GM18505 (cell line): ENCODE data around the gene SHPK.

Experiments
- ATAC-seq: cut with Tn5 transposase; IDR thresholded peaks from one replicate; pipeline ENCODE4 v1.9.1; 2021; ENCODE audit not compliant: unreplicated experiment
- POLR2A ChIP-seq: IDR thresholded peaks from 4 replicates; pipeline ENCODE4 v1.6.1; 2011; ENCODE audit warnings: borderline replicate concordance; ENCODE audit not compliant: insufficient read depth, insufficient read length; ENCODE audit errors: extremely low read depth

Gene SHPK

GRCh38 chr17:3636154-3636907 is at the start of gene SHPK, which contains the start of gene CTNS:
Gene SHPK (minus strand): TSS chr17:3636250. CDS start chr17:3636219, 31 bp downstream.
Gene CTNS (plus strand): TSS chr17:3636760. CDS start chr17:3640207, 3,447 bp downstream.
- peak; percentile 81 for TF ChIP-seq POLR2A
- ATAC-seq, result peak; percentile 91

GRCh38 chr17:3685174-3685573 is 49.1 kb upstream of the SHPK start:
- TF ChIP-seq POLR2A, result no peak
- ATAC-seq, result no peak

GRCh38 chr17:3683054-3683511 is 47.0 kb upstream of the SHPK start:
- no peak for TF ChIP-seq POLR2A
- ATAC-seq, result peak; percentile 48

- TF ChIP-seq POLR2A, result no peak
- ATAC-seq, result no peak
These were observed 46.0 kb upstream of the SHPK start for GRCh38 chr17:3682033-3682432.

- no peak for TF ChIP-seq POLR2A
- no peak for ATAC-seq
These were observed 45.5 kb upstream of the SHPK start for GRCh38 chr17:3681565-3681964.

GRCh38 chr17:3681057-3681456 is 45.0 kb upstream of the SHPK start:
- ATAC-seq, result no peak
- TF ChIP-seq POLR2A, result no peak

GRCh38 chr17:3679531-3680126 is 43.6 kb upstream of the SHPK start:
- no peak for TF ChIP-seq POLR2A
- ATAC-seq, result no peak

GRCh38 chr17:3678821-3679530 is 42.9 kb upstream of the SHPK start:
- ATAC-seq, result no peak

GRCh38 chr17:3678095-3678820 is 42.2 kb upstream of the SHPK start:
- no peak for TF ChIP-seq POLR2A
- ATAC-seq, result no peak

More at GRCh38 chr17:3678821-3679530, 42.9 kb upstream of the SHPK start:
- TF ChIP-seq POLR2A, result no peak

GRCh38 chr17:3675886-3676285 is 39.8 kb upstream of the SHPK start:
- no peak for TF ChIP-seq POLR2A
- ATAC-seq, result no peak

- no peak for ATAC-seq
- TF ChIP-seq POLR2A, result no peak
These were observed 36.5 kb upstream of the SHPK start for GRCh38 chr17:3672571-3672970.

GRCh38 chr17:3669548-3669947 is 33.5 kb upstream of the SHPK start:
- ATAC-seq, result no peak
- TF ChIP-seq POLR2A, result no peak

GRCh38 chr17:3669085-3669347 is 33.0 kb upstream of the SHPK start:
- peak; percentile 11 for ATAC-seq
- TF ChIP-seq POLR2A, result no peak
